Activated gamma-delta T cell (primary cell): ENCODE measurements around the gene ZFYVE21.
"Not testable (repeated sequence)": the region's sequence is repeated elsewhere in the genome, so short reads cannot be mapped to it uniquely, and the experiment has no call there.

Source experiments
- DNase-seq: peaks from one replicate; lab custom pipeline; 2025; lab: John Stamatoyannopoulos, UW
- total RNA-seq, 2 donors: gene quantifications; one replicate each; lab custom pipeline; 2026; lab: John Stamatoyannopoulos, UW

Gene ZFYVE21
- 18.7 to 19.6 reads per million in 2 donors for total RNA-seq

- DNase-seq: peak; percentile 94
Measured at GRCh38 chr14:103715052-103716000, at the start of gene ZFYVE21, which contains the start of gene XRCC3. Gene ZFYVE21 (plus strand): TSS chr14:103715810. CDS start chr14:103715842, 32 bp downstream. Gene XRCC3 (minus strand): TSS chr14:103715451. CDS start chr14:103711087, 4,364 bp downstream.

GRCh38 chr14:103667671-103668070 is 47.9 kb upstream of the ZFYVE21 start:
- no peak for DNase-seq

GRCh38 chr14:103668117-103668516 is 47.5 kb upstream of the ZFYVE21 start:
- no peak for DNase-seq

GRCh38 chr14:103669370-103669769 is 46.2 kb upstream of the ZFYVE21 start:
- DNase-seq: no peak

DNA sequence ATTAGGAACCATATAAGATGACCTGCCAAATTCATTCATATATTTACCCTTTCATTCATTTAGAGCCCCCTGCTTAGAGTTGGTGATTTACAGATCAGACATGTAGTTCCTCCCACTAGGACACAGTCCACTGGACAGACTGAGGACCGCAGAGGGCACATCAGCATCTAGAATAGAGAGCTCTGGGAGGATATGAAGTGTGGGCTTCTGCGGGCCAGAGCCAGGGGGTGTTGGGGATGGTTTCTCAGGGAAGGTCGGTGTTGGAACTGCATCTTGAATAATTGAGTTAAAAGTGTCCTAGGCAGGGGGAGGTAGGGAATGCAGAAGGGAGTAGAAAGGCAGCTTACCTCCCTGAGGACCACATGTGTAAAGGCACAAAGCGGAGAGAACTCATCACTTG is 43.7 kb upstream of the ZFYVE21 start:
- no peak for DNase-seq

GRCh38 chr14:103675957-103676356 is 39.7 kb upstream of the ZFYVE21 start:
- no peak for DNase-seq

DNA sequence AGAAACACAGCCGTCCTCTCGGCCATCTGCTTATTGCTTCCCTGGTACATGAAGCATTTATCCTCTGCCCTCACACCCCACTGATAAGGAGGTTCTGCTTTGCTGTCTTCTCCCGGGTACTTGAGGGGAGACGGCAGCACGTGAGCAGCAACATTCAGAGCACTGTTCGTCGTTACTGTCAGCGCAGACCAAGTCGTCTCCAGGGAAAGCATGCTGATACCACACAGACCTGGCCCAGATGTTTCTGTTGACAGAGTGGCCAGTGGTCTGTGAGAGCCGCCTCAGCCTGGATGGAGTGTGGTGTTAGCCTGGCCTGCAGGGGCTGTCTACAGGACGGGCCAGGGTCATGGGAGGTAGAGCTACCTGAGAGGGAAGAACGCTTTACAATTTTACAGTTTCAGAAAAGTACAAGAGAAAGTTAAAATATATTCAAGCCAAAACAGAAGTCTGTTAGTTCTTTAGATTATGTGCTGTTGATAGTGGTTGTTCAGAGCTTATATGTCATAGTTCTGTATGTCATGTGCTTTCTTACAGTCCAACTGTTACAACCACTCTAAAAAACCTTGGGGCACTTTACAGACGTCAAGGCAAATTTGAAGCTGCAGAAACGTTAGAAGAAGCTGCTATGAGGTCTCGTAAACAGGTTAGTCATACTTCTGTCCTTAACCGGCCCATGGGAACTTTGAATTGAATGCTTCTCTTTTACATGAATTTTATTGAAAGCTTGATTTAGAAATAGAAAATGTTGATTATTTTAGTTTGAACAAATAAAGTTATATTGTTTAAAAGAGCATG is 38.5 kb upstream of the ZFYVE21 start:
- no peak for DNase-seq

DNA sequence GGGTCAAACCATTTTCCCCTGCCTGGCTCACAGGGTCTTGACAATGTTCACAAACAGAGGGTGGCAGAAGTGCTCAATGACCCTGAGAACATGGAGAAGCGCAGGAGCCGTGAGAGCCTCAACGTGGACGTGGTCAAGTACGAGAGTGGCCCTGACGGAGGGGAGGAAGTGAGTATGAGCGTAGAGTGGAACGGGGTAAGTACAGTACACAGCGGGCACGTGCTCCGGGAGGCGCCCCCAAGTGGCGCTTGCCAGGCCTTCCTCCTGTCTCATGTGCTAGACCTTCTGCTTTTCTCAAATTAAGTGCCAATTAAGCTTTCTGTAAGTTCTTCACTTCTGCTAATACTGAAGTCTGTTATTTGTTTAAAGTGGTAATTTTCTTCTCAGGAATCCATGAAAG is 36.3 kb upstream of the ZFYVE21 start:
- DNase-seq: no peak

DNA sequence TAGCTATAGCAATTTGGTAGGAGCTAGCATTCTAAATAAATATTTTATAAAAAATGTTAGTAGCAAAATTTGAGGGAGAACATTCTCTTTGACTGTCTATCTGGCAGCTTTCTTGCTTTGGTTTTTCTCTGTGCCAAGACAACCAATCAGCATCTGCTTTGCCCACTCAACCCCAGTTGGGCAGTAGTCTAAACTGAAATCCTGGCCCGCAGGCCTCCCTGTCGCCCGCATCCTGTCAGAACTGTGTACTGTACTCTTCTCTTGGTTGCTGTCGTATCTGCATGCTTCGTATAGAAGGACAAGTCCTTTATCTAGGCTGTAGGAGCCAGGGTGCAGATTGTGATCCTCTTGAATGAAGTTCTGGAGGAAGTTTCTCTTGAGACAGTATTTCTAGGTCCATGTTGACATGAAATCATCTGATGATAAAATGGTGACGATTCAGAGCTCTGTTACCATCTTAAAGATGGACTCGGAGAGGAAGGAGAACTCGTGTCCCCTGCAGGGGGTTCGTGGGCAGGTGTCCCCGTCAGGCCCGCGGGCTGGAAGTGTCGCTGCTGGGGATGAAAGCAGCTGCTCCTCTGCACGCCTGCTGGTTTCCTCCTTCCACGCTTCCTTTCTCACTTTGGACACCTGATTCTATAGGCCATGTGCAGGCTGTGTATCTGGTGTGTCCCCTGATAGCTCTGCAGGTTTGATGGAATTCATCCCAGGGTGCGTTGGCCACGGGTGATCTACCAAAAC is 34.9 kb upstream of the ZFYVE21 start:
- DNase-seq: no peak

DNA sequence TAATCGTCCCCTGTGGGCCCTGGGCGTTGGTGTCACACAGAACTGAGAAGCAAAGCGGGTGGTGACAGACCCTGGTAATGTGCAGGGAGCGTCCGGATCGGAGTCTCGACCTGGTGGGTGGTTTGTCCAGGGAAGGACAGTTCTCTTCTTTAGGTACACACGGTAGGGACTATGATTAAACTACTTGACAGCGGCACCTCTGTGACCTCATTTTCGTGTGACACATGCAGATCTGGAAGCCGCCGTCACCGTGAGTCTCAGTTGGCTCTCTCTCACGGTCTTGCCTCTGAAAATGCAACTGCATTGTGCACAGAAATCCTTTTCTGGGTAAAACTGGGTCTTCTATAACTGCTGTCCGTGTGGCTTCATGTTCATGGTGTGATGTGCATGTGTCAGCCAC is 32.5 kb upstream of the ZFYVE21 start:
- no peak for DNase-seq

DNA sequence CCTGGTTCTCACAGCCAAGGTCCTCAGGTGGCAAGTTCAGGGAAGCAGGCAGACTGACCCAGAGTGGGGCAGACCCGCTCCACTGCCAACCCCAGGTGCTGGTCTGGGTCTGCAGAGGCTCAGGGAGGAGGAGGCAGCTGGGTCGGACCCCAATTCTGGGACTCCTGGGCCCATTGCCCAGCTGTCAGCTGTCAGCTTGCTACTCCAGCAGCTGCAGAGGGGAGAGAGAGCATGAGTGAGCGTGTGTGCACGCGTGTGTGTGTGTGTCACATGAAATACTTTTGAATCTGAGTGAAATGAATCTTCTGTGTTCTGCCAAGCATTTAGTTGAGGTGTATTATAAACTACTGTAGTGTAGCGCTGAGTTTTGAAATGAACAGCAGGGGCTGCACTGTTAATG is 31.1 kb upstream of the ZFYVE21 start:
- DNase-seq: no peak

GRCh38 chr14:103684871-103685270 is 30.7 kb upstream of the ZFYVE21 start:
- no peak for DNase-seq

DNA sequence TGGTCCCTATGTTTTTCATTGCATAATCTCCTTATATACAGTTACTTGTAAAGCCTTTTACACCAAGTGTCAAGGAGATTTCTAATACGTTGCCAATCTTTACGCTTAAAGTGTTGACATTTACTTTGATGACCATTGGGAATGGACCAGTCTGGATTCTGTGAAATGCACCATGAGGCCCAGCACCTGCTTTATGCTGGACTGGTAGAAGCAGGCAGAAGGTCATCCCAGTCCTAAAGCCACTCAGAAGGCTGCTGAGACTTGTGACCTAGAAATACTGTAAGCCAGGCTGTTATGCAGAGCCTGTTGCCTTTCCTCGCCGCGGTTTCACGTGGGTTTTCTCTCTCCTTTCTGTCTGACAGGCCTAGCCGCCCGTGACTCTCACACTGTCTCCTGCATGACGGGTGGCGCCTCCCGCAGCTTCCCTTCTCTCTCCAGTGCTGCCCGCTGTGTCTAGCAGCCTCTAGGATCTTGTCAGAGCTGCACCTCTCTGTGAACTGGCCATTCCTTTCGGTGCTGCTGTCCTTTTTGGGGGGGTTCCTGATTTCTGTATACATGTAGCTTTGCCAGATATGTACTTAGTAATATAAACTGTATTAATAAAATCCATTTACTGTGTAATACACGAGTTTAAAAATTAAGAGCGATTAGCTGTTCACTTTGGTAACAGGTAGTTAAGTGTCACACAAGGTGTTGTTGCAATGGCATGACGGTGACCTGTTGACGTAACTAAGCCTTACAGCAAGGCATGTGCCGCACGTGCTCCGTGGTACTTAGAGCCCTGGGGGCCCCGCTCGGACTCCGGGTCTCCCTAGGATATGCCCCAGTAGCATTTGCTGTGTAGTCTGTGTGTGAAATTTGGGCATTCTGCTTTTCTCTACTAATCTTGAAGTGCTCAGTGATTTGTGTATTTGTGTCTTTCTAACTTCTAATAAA is 30.1 kb upstream of the ZFYVE21 start:
- no peak for DNase-seq

GRCh38 chr14:103686831-103687485 is 28.7 kb upstream of the ZFYVE21 start:
- no peak for DNase-seq

DNA sequence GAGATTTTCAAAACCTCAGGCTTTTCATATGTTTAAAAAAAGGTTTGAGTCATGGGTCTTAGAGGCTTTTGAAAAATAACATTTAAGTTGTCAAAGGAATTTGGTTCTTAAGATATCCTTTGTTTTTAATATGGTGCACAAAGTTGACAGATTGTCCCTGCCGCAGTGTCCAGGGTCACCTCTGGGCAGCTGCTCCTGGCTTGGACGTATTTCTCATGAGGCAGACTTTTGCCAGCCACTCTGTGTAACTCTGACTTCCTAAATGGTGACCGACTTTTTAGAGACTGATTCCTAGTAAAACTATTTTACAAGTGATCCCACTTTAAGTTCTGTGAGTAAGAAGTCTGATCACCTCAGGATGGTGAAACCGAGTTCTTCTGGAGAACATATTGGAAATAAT is 27.9 kb upstream of the ZFYVE21 start:
- DNase-seq: no peak

DNA sequence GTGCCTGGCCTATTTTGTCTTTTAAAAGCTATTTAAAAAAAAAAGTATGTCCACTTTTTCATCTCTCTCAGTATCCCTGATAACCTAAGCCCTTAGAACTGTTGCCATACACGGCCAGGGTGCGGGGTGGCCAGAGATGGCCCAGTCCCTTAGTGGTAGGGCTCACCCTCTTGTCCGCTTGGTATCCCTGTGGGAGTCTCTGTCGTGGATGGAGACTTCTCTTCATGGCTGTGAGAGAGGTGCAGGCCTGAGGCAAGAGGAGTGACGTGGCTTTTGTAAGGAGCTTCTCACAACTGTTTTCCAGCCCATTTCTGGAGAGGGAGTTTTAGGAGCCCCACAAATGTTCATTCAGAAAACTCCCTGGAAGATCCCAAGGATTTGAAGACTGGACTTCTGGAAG is 27.2 kb upstream of the ZFYVE21 start:
- no peak for DNase-seq

GRCh38 chr14:103688906-103689902 is 26.4 kb upstream of the ZFYVE21 start:
- DNase-seq: no peak

DNA sequence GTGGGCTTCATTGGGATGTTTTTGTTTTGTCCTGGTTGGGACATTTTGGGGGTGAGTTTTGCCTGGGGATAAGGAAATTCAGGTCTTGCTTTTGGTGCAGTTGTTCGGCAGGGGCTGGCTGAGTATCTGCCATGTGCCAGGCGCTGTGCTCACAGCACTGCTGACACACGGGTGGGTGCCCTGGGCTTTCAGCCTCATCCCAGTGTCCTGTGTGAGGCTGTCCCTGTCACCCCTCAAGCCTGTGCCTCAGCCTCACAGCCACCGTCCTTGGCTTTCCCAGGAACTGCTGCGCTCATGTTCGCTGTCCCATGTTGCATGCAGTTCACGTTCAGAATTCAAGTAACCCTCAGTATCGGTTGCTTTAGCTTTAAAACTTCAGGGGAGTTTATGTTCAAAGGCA is 25.3 kb upstream of the ZFYVE21 start:
- no peak for DNase-seq

GRCh38 chr14:103691655-103692054 is 24.0 kb upstream of the ZFYVE21 start:
- not testable (repeated sequence) for DNase-seq
